Measurements from ENCODE around the gene PIAS1.

DNA sequence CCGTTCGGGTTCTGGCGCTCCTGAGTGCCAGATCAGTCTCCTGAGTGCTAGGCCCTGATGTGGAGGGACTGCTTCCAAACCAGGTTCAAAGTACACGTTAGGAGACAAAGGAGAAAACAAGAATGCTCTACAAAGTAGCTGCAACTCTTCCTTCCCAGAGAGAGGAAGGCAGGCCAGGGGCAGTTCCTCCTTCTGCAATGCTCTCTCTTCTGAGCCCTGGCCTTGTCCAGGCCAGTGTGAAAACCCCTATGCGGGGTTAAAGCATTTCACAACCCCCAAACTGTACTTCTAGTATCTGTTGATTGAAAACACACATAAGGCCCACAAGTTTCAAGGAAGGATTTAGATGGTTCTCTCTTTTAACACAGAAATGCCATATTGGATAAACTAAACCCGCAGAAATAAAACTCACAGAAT, 160.7 kb downstream of the PIAS1 start:
- TF ChIP-seq SIN3A (IDR thresholded peaks at IDR 0.05; ENCODE audit: borderline replicate concordance, insufficient read depth, low read length) (no peak), TAF1 (IDR thresholded peaks at IDR 0.05; ENCODE audit: borderline replicate concordance, insufficient read depth, low read length) (no peak)
- TF ChIP-seq, protein P1, sequence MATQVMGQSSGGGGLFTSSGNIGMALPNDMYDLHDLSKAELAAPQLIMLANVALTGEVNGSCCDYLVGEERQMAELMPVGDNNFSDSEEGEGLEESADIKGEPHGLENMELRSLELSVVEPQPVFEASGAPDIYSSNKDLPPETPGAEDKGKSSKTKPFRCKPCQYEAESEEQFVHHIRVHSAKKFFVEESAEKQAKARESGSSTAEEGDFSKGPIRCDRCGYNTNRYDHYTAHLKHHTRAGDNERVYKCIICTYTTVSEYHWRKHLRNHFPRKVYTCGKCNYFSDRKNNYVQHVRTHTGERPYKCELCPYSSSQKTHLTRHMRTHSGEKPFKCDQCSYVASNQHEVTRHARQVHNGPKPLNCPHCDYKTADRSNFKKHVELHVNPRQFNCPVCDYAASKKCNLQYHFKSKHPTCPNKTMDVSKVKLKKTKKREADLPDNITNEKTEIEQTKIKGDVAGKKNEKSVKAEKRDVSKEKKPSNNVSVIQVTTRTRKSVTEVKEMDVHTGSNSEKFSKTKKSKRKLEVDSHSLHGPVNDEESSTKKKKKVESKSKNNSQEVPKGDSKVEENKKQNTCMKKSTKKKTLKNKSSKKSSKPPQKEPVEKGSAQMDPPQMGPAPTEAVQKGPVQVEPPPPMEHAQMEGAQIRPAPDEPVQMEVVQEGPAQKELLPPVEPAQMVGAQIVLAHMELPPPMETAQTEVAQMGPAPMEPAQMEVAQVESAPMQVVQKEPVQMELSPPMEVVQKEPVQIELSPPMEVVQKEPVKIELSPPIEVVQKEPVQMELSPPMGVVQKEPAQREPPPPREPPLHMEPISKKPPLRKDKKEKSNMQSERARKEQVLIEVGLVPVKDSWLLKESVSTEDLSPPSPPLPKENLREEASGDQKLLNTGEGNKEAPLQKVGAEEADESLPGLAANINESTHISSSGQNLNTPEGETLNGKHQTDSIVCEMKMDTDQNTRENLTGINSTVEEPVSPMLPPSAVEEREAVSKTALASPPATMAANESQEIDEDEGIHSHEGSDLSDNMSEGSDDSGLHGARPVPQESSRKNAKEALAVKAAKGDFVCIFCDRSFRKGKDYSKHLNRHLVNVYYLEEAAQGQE (IDR thresholded peaks at IDR 0.05; ENCODE audit: insufficient read depth in 1 of 2, low read depth in 2 of 2, low read length in 2 of 2), result no peak

All from PFSK-1 (cell line).